GM18868 (cell line): Measurements from ENCODE around the gene WNT10A.

Experiments used
- ATAC-seq: cut with Tn5 transposase; IDR thresholded peaks from one replicate; pipeline ENCODE4 v1.9.1; 2021; ENCODE audit warnings: mild to moderate bottlenecking, moderate library complexity; ENCODE audit not compliant: unreplicated experiment

WNT10A gene

GRCh38 chr2:218857371-218858137 lies 23.1 kb upstream of the WNT10A start:
- ATAC-seq: no peak

- ATAC-seq: no peak
Measured at GRCh38 chr2:218858138-218858445, 22.6 kb upstream of the WNT10A start.

GRCh38 chr2:218858671-218859555 lies 21.7 kb upstream of the WNT10A start:
- ATAC-seq: no peak

GRCh38 chr2:218859556-218859987 lies 21.1 kb upstream of the WNT10A start, which contains the start of gene WNT6:
TSS of gene WNT6 (plus strand) at chr2:218859805. CDS start at chr2:218860038, 233 bp downstream.
- no peak for ATAC-seq

GRCh38 chr2:218859988-218860831 lies 20.4 kb upstream of the WNT10A start:
- ATAC-seq: no peak

- no peak for ATAC-seq
Measured at GRCh38 chr2:218860950-218861381, 19.7 kb upstream of the WNT10A start.

- ATAC-seq: no peak
Measured at GRCh38 chr2:218861645-218862318, 18.9 kb upstream of the WNT10A start.

GRCh38 chr2:218863021-218863520 lies 17.6 kb upstream of the WNT10A start:
- ATAC-seq: no peak

GRCh38 chr2:218865396-218865795 lies 15.3 kb upstream of the WNT10A start:
- ATAC-seq: no peak

GRCh38 chr2:218865999-218866398 lies 14.7 kb upstream of the WNT10A start:
- ATAC-seq: no peak

- peak; percentile 51 for ATAC-seq
Measured at GRCh38 chr2:218867900-218868299, 12.8 kb upstream of the WNT10A start.

GRCh38 chr2:218869064-218869463 lies 11.6 kb upstream of the WNT10A start:
- ATAC-seq: no peak

- ATAC-seq: no peak
Measured at GRCh38 chr2:218870984-218871344, 9.7 kb upstream of the WNT10A start.

GRCh38 chr2:218871345-218872302 lies 9.0 kb upstream of the WNT10A start:
- no peak for ATAC-seq

GRCh38 chr2:218872645-218873358 lies 7.8 kb upstream of the WNT10A start:
- no peak for ATAC-seq

GRCh38 chr2:218873359-218874194 lies 7.1 kb upstream of the WNT10A start:
- no peak for ATAC-seq

- ATAC-seq: no peak
Measured at GRCh38 chr2:218875692-218876246, 4.9 kb upstream of the WNT10A start.
